Lung (tissue), 12 donors: ENCODE data around the gene KLF2. TPM values are rescaled to one million over a fixed set of nuclear protein-coding genes. Genes with fewer than 3 reads are reported as not detected.

Experiments
- ATAC-seq: fragments of 200-7000 bp; cut with Tn5 transposase; one replicate; pipeline ENCODE4 v1.9.1; 2020; ENCODE audit warnings: moderate number of reproducible peaks; ENCODE audit not compliant: insufficient read depth, low FRiP score
- DNase-seq, 3 donors: peaks; one replicate each; pipeline ENCODE4 v3.0.0-alpha.2; 2013 to 2017
- H3K27ac ChIP-seq, 2 donors: one replicate each; pipeline ENCODE4 v1.5.1; 2013; ENCODE audit warnings: mild to moderate bottlenecking in 2 of 2, moderate library complexity in 2 of 2, control low read depth in 1 of 2, inconsistent platforms in 1 of 2, low read depth in 1 of 2, low read length in 1 of 2
- H3K27me3 ChIP-seq, 3 donors: one replicate each; pipeline ENCODE4 v1.5.1; 2013; ENCODE audit warnings: low read length in 2 of 3; ENCODE audit not compliant: control insufficient read depth in 3 of 3, insufficient read depth in 3 of 3
- H3K36me3 ChIP-seq, 4 donors: one replicate each; pipeline ENCODE4 v1.5.1; 2013; ENCODE audit warnings: low read length in 4 of 4, mild to moderate bottlenecking in 1 of 4, moderate library complexity in 1 of 4; ENCODE audit not compliant: control insufficient read depth in 4 of 4, insufficient read depth in 4 of 4
- H3K4me1 ChIP-seq, 5 donors: one replicate each; pipeline ENCODE4 v1.5.1; 2013; ENCODE audit warnings: low read length in 5 of 5, mild to moderate bottlenecking in 2 of 5, moderate library complexity in 1 of 5; ENCODE audit not compliant: control insufficient read depth in 5 of 5, insufficient read depth in 5 of 5
- H3K4me3 ChIP-seq: one replicate; pipeline ENCODE4 v1.5.1; 2013; ENCODE audit warnings: mild to moderate bottlenecking, control low read depth, moderate library complexity
- H3K9ac ChIP-seq, 2 donors: one replicate each; pipeline ENCODE4 v1.5.1; 2013; ENCODE audit warnings: low read length in 2 of 2, control low read depth in 1 of 2; ENCODE audit not compliant: insufficient read depth in 1 of 2
- H3K9me3 ChIP-seq, 4 donors: one replicate each; pipeline ENCODE4 v1.5.1; 2013; ENCODE audit warnings: low read length in 3 of 4, mild to moderate bottlenecking in 1 of 4, moderate library complexity in 1 of 4; ENCODE audit not compliant: control insufficient read depth in 4 of 4, insufficient read depth in 3 of 4
- WGBS, 2 donors: extraction: QIAGEN DNeasy Blood & Tissue Kit; methylation state at CpG; one replicate each; pipeline ENCODE4 v1.1.7; 2013; 5-methylcytosine and 5-hydroxymethylcytosine counted together
- polyA plus RNA-seq, 2 donors: library from polyadenylated mRNA; stranded (reverse); fragments of 200-250 nt; gene quantifications; one replicate each; pipeline ENCODE4 v1.2.1, GENCODE V29; 2013
- total RNA-seq, 2 donors: library from RNA; depleted of rRNA in 1 of 2; stranded (reverse); fragments of >200 nt in 1 of 2; gene quantifications; one replicate each; pipeline ENCODE4 v1.2.1, GENCODE V29; 2014 to 2021
- TF ChIP-seq, protein P1 (sequence below): IDR thresholded peaks from 2 replicates; pipeline ENCODE4 v1.5.1; 2012; ENCODE audit warnings: mild to moderate bottlenecking; ENCODE audit errors: control extremely low read depth, extremely low read depth
- donor health status: control.
- donor health status: control.
- donor health status: Bipolar disorder and iron deficiency.
- donor health status: healthy.
- donor health status: DM: yes; HTN: yes; CAD: no.

Gene KLF2
- total and polyA plus RNA-seq, 4 donors: 7.7 to 121 (median 68.3) TPM

DNA sequence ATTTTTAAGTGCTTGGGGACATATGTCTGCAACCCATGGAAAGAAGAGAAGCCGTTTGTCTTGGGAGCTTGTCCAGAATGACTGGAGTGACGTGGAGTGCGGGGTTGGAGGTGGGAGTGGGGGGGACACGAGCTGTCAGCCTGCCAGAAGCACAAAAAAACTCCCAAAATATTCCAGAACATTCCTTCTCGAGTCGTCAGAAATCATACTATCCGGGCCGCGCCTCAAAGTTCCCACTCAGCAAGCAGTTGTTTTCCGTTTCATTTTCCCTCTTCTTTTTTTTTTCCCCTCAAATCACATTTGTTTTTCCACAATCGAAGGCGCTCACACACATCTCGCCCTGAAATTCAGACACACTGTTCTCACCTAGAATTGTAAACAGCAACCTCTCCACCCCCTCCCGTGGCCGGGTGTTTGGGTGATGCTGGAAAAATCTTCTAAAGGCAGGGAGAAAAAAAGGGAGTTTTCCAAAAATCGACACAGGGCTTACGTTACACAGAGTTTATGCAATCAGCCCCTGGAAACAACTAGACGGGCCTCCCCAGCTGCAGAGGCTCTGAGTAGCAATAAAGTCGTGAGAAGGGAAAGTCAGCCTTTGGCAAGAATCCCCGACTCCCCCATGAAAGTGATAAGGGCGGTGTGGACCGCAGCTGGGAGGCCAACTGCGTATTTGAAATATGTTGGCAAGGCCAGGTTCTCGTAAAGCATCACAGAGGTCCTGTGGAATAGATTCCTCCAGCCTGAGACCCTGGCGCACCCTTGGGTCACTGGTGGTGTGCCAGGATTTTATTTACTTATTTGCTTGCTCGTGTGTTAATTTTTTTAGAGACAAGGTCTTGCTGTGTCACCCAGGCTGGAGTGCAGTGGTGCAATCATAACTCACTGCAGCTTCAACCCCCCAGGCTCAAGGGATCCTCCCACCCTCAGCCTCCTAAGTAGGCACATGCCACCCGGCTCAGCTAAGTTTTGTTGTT lies 31.2 kb upstream of the KLF2 start:
- peaks cover 3 to 20% (median 12%) of the 10 kb centered on the region in 5 donors for H3K4me1 ChIP-seq
- peak overlapping the region; percentile 83 to 84 for H3K27ac ChIP-seq
- H3K27me3 ChIP-seq: no peaks in the 10 kb centered on the region
- H3K9ac ChIP-seq: peak overlapping the region in 1 of 2 donors; percentile 87
- no peak overlapping the region for H3K4me3 ChIP-seq
- ATAC-seq (peak; percentile 61), DNase-seq (peak; percentile 93 to 99 (median 98))
- TF ChIP-seq, protein P1, sequence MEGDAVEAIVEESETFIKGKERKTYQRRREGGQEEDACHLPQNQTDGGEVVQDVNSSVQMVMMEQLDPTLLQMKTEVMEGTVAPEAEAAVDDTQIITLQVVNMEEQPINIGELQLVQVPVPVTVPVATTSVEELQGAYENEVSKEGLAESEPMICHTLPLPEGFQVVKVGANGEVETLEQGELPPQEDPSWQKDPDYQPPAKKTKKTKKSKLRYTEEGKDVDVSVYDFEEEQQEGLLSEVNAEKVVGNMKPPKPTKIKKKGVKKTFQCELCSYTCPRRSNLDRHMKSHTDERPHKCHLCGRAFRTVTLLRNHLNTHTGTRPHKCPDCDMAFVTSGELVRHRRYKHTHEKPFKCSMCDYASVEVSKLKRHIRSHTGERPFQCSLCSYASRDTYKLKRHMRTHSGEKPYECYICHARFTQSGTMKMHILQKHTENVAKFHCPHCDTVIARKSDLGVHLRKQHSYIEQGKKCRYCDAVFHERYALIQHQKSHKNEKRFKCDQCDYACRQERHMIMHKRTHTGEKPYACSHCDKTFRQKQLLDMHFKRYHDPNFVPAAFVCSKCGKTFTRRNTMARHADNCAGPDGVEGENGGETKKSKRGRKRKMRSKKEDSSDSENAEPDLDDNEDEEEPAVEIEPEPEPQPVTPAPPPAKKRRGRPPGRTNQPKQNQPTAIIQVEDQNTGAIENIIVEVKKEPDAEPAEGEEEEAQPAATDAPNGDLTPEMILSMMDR: no peak
- WGBS, 2 donors: 27 to 52% methylated on average over 27 of the region's 27 CpGs
- no peaks in the 10 kb centered on the region for H3K36me3 ChIP-seq
- no peaks in the 10 kb centered on the region for H3K9me3 ChIP-seq

DNA sequence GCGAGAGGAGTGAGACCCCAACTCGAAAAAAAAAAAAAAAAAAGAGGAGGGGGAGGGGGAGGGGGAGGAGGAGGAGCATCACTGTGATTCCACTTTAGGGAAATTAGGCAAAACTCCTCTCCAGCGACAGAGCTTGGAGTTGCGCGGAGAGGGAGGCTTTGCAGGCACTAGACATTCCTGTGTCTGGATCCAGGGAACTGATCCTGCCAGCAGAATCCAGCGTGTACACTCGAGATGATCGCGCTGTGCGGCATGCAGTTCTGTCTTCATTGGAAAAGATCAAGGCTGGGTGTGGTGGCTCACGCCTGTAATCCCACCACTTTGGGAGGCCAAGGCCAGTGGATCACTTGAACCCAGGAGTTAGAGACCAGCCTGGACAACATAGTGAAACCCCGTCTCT lies 29.6 kb upstream of the KLF2 start:
- peak in 2 of 3 donors; percentile 27 to 33 for DNase-seq
- no peak overlapping the region for H3K27ac ChIP-seq

DNA sequence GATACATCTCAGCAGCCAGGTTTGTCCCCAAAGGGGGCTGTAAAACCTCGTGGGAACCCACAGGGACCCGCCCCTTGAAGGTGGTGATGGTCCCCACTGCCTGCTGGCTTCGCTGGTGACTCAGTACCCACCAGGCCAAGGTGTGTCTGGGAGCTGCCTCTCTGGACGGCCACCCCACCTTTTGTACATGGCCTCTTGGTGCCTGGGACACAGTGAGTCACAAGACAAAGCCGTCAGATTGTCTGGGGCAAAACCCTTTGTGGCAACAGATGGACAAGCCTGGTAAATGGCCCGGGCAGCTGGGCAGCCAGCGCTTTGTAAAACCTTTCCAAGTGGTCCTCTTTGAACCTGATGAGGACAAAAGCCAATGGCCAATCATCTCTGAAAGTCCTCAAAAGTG lies 27.9 kb upstream of the KLF2 start:
- TF ChIP-seq, protein P1: no peak
- DNase-seq (no peak), ATAC-seq (no peak)
- Histone ChIP-seq H3K27me3 (no peaks in the 10 kb centered on the region), H3K4me3 (no peak overlapping the region), H3K4me1 (peaks cover 3 to 20% (median 12%) of the 10 kb centered on the region in 5 donors), H3K9ac (no peak overlapping the region), H3K36me3 (no peaks in the 10 kb centered on the region), H3K9me3 (no peaks in the 10 kb centered on the region), H3K27ac (no peak overlapping the region)
- WGBS, 2 donors: 84% methylated on average over 7 of the region's 7 CpGs

More for the DNA sequence above, 29.6 kb upstream of the KLF2 start:
- WGBS, 2 donors: 71 to 77% methylated on average over 12 of the region's 12 CpGs
- H3K4me3 ChIP-seq: no peak overlapping the region
- no peaks in the 10 kb centered on the region for H3K36me3 ChIP-seq
- TF ChIP-seq, protein P1: no peak
- ATAC-seq: no peak
- no peaks in the 10 kb centered on the region for H3K9me3 ChIP-seq
- H3K27me3 ChIP-seq: no peaks in the 10 kb centered on the region
- H3K9ac ChIP-seq: no peak overlapping the region
- peaks cover 3 to 20% (median 12%) of the 10 kb centered on the region in 5 donors for H3K4me1 ChIP-seq
